Smooth muscle cell (in vitro differentiated cells): ENCODE measurements around the gene NECTIN1. TPM values are rescaled to one million over a fixed set of nuclear protein-coding genes. Genes with fewer than 3 reads are reported as not detected.

Source experiments
- DNase-seq: peaks from one replicate; lab custom pipeline; 2025; ENCODE audit not compliant: unreplicated experiment; lab: John Stamatoyannopoulos, UW
- H2AFZ ChIP-seq: fragments of 200-600 bp; sonication (generic); 2 replicates; pipeline ENCODE4 v1.6.0; 2016; ENCODE audit warnings: antibody characterized with exemption, low read depth, mild to moderate bottlenecking
- H3F3A ChIP-seq: fragments of 200-600 bp; sonication (generic); 2 replicates; pipeline ENCODE4 v1.6.0; 2017; ENCODE audit warnings: antibody characterized with exemption, low read depth
- H3K27ac ChIP-seq: fragments of 200-600 bp; sonication (generic); 2 replicates; pipeline ENCODE4 v1.5.1; 2016; ENCODE audit warnings: low read depth, mild to moderate bottlenecking
- H3K27me3 ChIP-seq: fragments of 200-600 bp; sonication (generic); 2 replicates; pipeline ENCODE4 v1.6.1; 2016; ENCODE audit warnings: low read depth, mild to moderate bottlenecking
- H3K36me3 ChIP-seq: fragments of 200-600 bp; sonication (generic); 2 replicates; pipeline ENCODE4 v1.5.1; 2016; ENCODE audit warnings: low read depth
- H3K4me1 ChIP-seq: fragments of 200-600 bp; sonication (generic); 2 replicates; pipeline ENCODE4 v1.5.1; 2016; ENCODE audit warnings: low read depth
- H3K4me2 ChIP-seq: fragments of 200-600 bp; sonication (generic); 2 replicates; pipeline ENCODE4 v1.6.0; 2016; ENCODE audit warnings: mild to moderate bottlenecking
- H3K4me3 ChIP-seq: fragments of 200-600 bp; sonication (generic); 2 replicates; pipeline ENCODE4 v1.5.1; 2016; ENCODE audit warnings: mild to moderate bottlenecking
- H3K79me2 ChIP-seq: fragments of 200-600 bp; sonication (generic); 2 replicates; pipeline ENCODE4 v1.6.0; 2016; ENCODE audit warnings: low read depth, mild to moderate bottlenecking
- H3K9ac ChIP-seq: fragments of 200-600 bp; sonication (generic); 2 replicates; pipeline ENCODE4 v1.6.0; 2016; ENCODE audit warnings: low read depth
- H3K9me3 ChIP-seq: fragments of 200-600 bp; sonication (generic); replicated peaks from 2 replicates; pipeline ENCODE4 v1.5.1; 2016; ENCODE audit warnings: low read depth
- H4K20me1 ChIP-seq: fragments of 200-600 bp; sonication (generic); 2 replicates; pipeline ENCODE4 v1.6.0; 2016; ENCODE audit warnings: low read depth
- WGBS: methylation state at CpG from one replicate; pipeline ENCODE4 v1.1.7; 2016; ENCODE audit warnings: low lambda C conversion rate; 5-methylcytosine and 5-hydroxymethylcytosine counted together
- polyA plus RNA-seq: library from polyadenylated mRNA; unstranded; fragments of >200 nt; fragmentation: Nextera tagmentation; extraction: Ambion mirVana; gene quantifications from 2 replicates; pipeline ENCODE4 v1.2.1, GENCODE V29; 2016
- total RNA-seq: library from RNA; depleted of rRNA; stranded (reverse); fragments of >200 nt; gene quantifications from 2 replicates; pipeline ENCODE4 v1.2.3, GENCODE V29; 2014
- TF ChIP-seq, protein P1 (sequence below): fragments of 200-600 bp; sonication (generic); IDR thresholded peaks from 2 replicates; pipeline ENCODE4 v1.5.1; 2017; ENCODE audit warnings: borderline replicate concordance, mild to moderate bottlenecking, antibody characterized with exemption; ENCODE audit not compliant: insufficient read depth, poor library complexity, severe bottlenecking

Gene NECTIN1
- total and polyA plus RNA-seq, 2 experiments from 2014 or later = 4.9 to 10.1 TPM

DNA sequence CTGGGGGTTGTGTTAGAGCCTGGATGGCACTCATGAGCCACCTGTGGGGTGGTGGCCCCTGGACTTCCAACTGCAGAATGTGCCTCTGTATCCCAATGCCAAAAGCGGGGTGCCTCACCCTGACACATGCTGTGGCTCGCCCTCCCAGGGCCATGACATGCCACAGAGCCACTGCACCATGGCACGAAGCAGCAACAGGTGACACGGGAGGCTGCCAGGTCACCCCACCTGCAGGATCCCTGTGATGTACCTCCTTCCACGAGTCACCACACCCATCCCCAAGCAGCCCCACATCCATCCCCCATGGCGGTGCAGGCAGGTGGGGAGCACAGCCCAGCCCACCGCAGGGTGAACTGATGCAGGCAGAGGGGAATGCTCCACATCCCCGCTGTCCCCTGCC is 14.8 kb downstream of the NECTIN1 start:
- TF ChIP-seq, protein P1, sequence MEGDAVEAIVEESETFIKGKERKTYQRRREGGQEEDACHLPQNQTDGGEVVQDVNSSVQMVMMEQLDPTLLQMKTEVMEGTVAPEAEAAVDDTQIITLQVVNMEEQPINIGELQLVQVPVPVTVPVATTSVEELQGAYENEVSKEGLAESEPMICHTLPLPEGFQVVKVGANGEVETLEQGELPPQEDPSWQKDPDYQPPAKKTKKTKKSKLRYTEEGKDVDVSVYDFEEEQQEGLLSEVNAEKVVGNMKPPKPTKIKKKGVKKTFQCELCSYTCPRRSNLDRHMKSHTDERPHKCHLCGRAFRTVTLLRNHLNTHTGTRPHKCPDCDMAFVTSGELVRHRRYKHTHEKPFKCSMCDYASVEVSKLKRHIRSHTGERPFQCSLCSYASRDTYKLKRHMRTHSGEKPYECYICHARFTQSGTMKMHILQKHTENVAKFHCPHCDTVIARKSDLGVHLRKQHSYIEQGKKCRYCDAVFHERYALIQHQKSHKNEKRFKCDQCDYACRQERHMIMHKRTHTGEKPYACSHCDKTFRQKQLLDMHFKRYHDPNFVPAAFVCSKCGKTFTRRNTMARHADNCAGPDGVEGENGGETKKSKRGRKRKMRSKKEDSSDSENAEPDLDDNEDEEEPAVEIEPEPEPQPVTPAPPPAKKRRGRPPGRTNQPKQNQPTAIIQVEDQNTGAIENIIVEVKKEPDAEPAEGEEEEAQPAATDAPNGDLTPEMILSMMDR = no peak
- no peak overlapping the region for H3K27ac ChIP-seq
- H3K4me1 ChIP-seq = peaks cover 44% of the 10 kb centered on the region
- no peak for DNase-seq
- 96% methylated on average over 8 of the region's 8 CpGs for WGBS
- no peaks in the 10 kb centered on the region for H3F3A ChIP-seq
- H3K9ac ChIP-seq = no peak overlapping the region
- H3K27me3 ChIP-seq = no peaks in the 10 kb centered on the region
- H4K20me1 ChIP-seq = peaks cover 92% of the 10 kb centered on the region
- no peaks in the 10 kb centered on the region for H3K36me3 ChIP-seq
- H2AFZ ChIP-seq = no peak overlapping the region
- H3K9me3 ChIP-seq = no peaks in the 10 kb centered on the region
- no peak overlapping the region for H3K4me3 ChIP-seq
- H3K4me2 ChIP-seq = no peak overlapping the region
- H3K79me2 ChIP-seq = no peaks in the 10 kb centered on the region

DNA sequence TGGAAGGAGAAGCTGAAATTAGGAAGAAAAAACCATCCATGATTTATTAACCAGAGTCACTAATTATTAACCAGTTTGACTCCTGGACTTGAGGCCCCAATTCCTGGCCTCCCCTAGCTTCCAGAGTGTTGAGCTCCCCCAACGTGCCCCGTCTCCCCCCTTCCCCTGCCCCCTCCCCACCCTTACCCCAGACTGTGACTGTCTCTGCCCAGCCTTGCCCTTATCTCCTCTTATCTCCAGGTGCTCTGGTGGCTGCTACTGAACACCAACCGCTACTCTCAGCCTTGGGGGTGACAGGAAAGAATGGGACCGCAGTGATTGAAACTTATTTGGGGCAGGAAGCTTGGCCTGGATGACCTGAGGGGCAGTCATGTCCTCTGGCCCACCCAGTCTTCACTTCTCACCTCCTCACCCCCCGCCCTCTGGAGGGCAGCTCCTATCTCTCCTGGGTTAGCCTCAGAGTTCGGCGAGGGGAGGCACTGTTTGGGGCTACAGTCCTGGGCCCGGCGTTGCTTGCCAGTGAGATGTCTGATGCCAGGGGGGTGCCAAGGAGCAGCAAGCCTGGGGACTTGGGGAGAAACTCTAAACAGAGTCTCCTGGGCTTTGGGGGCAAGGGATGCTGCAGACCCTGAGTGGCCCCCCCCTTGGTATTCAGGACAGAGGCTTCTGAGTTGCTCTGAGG is 15.5 kb downstream of the NECTIN1 start:
- H3K4me3 ChIP-seq = no peak overlapping the region
- no peaks in the 10 kb centered on the region for H3K36me3 ChIP-seq
- no peaks in the 10 kb centered on the region for H3F3A ChIP-seq
- TF ChIP-seq, protein P1 = no peak
- WGBS = 71% methylated on average over 9 of the region's 9 CpGs
- H3K4me2 ChIP-seq = no peak overlapping the region
- peaks cover 92% of the 10 kb centered on the region for H4K20me1 ChIP-seq
- DNase-seq = no peak
- no peak overlapping the region for H3K27ac ChIP-seq
- no peaks in the 10 kb centered on the region for H3K27me3 ChIP-seq
- no peaks in the 10 kb centered on the region for H3K9me3 ChIP-seq
- H3K4me1 ChIP-seq = peaks cover 42% of the 10 kb centered on the region
- H3K79me2 ChIP-seq = no peaks in the 10 kb centered on the region
- H2AFZ ChIP-seq = no peak overlapping the region
- no peak overlapping the region for H3K9ac ChIP-seq

DNA sequence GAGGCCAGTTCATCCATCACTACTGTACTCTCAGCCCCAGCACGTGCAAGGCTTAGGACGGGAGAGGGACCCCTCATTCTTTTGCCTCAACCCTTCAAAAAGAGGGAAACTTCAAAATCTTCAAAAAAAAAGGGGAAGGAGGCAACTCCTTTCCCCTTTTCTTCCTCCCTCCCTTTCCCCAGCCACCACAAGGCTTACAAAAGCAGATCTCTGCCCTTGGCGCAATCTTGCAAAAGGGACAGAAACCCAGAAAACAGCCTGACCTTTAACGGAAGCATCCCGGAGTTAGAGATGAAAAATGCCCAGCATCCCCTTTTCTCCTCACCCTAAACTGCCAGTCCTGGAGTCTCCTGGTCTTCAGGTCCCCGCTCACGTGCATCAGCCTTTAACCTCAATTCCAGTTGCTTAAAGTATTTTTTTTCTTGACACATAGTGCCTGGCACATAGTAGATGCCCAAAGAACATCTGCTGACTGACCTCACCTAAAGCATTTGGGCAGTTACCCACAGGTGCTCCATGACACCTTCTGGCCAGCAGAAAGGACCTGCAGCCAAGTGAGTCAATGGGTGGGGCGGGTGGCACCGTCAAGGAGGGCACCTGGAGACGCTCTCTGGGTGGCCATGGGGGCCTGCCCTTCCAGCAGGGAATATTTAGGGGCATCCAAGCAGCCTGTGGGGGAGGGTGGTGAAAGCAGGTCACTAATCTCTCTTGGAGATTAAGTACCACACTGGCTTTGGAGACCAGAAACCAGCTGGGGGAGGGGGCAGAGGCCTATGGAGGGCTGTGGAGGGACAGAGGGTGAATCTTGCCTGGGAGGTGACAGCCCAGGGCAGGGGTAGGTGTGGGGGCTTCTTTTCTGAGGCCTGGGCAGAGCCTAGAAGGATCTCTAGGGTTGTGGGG is 16.3 kb downstream of the NECTIN1 start:
- H3K36me3 ChIP-seq = no peaks in the 10 kb centered on the region
- peaks cover 91% of the 10 kb centered on the region for H4K20me1 ChIP-seq
- H3K4me1 ChIP-seq = peaks cover 36% of the 10 kb centered on the region
- no peaks in the 10 kb centered on the region for H3K27me3 ChIP-seq
- H3K27ac ChIP-seq = no peak overlapping the region
- no peak overlapping the region for H2AFZ ChIP-seq
- TF ChIP-seq, protein P1 = no peak
- no peaks in the 10 kb centered on the region for H3K9me3 ChIP-seq
- H3K4me2 ChIP-seq = no peak overlapping the region
- no peak for DNase-seq
- 84% methylated on average over 10 of the region's 10 CpGs for WGBS
- no peaks in the 10 kb centered on the region for H3F3A ChIP-seq
- no peak overlapping the region for H3K4me3 ChIP-seq
- H3K9ac ChIP-seq = no peak overlapping the region
- no peaks in the 10 kb centered on the region for H3K79me2 ChIP-seq
